Uterus (tissue), 2 donors: Measurements from ENCODE around the gene HIC1.

Source experiments
- POLR2A ChIP-seq, 2 donors: fragments of 450-650 bp; IDR thresholded peaks; one replicate each; pipeline ENCODE4 v1.6.1; 2016; ENCODE audit warnings: antibody characterized with exemption in 2 of 2, mild to moderate bottlenecking in 1 of 2, moderate library complexity in 1 of 2
- TF ChIP-seq, protein P1 (sequence below), 4 experiments: fragments of 200-600 bp in 2 of 4; fragments of 450-650 bp in 2 of 4; sonication (generic) in 2 of 4; IDR thresholded peaks; one replicate each; pipeline ENCODE4 v1.5.1; 2016 to 2019; ENCODE audit warnings: antibody characterized with exemption in 4 of 4, mild to moderate bottlenecking in 2 of 4, moderate library complexity in 1 of 4

DNA sequence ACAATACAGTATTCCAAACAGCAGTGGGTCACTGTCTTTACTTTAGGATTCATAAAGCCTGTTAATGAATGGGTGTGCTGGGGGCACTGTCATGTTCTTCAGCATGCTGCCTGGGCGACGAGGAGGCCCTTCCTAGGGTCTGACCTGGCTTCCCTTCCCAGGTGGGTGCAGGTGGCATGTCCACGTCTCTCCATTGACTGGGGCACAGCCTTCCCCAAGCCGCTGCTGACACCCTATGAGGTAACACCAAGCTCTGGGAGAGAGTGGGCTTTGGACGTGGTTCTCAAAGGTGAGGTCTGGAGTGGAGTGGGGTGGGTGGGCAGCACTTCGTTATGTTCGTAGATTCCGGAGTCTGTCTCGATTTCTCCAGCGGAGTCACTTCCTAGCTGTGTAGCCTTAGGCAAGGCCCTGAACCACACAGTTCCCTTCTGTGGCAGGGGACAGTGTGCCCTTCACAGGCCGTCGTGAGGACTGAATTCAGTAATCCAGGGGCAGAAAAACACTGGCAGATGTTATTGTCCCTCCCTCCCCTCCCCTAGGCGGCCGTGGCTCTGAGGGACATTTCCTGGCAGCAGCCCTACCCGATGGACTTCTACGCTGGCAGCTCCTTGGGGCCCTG, 13.9 kb upstream of the HIC1 start:
- TF ChIP-seq, protein P1, sequence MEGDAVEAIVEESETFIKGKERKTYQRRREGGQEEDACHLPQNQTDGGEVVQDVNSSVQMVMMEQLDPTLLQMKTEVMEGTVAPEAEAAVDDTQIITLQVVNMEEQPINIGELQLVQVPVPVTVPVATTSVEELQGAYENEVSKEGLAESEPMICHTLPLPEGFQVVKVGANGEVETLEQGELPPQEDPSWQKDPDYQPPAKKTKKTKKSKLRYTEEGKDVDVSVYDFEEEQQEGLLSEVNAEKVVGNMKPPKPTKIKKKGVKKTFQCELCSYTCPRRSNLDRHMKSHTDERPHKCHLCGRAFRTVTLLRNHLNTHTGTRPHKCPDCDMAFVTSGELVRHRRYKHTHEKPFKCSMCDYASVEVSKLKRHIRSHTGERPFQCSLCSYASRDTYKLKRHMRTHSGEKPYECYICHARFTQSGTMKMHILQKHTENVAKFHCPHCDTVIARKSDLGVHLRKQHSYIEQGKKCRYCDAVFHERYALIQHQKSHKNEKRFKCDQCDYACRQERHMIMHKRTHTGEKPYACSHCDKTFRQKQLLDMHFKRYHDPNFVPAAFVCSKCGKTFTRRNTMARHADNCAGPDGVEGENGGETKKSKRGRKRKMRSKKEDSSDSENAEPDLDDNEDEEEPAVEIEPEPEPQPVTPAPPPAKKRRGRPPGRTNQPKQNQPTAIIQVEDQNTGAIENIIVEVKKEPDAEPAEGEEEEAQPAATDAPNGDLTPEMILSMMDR (IDR thresholded peaks at IDR 0.05) = no peak
- TF ChIP-seq POLR2A (IDR thresholded peaks at IDR 0.05) = no peak
